Spinal cord (tissue), 10 donors: ENCODE results near the gene HIPK2. TPM values are rescaled to one million over a fixed set of nuclear protein-coding genes. Genes with fewer than 3 reads are reported as not detected.

Source experiments
- DNase-seq, 6 donors: peaks; one replicate each; pipeline versions ENCODE4 v3.0.0 to v3.0.0-alpha.2; 2013 to 2015; ENCODE audit warnings: low spot score in 6 of 6, low read depth in 4 of 6
- H3K27ac ChIP-seq: one replicate; pipeline ENCODE4 v1.5.1; 2013; ENCODE audit warnings: low read depth, low read length, control low read depth
- H3K27me3 ChIP-seq: one replicate; pipeline ENCODE4 v1.6.1; 2013; ENCODE audit warnings: low read length; ENCODE audit not compliant: control insufficient read depth, insufficient read depth
- H3K36me3 ChIP-seq: one replicate; pipeline ENCODE4 v1.6.1; 2013; ENCODE audit warnings: low read length; ENCODE audit not compliant: control insufficient read depth, insufficient read depth
- H3K4me1 ChIP-seq: one replicate; pipeline ENCODE4 v1.6.1; 2013; ENCODE audit warnings: low read length; ENCODE audit not compliant: control insufficient read depth, insufficient read depth
- H3K4me3 ChIP-seq: one replicate; pipeline ENCODE4 v1.5.1; 2013; ENCODE audit warnings: low read depth, low read length, control low read depth
- H3K9me3 ChIP-seq: one replicate; pipeline ENCODE4 v1.6.1; 2013; ENCODE audit warnings: low read length; ENCODE audit not compliant: control insufficient read depth, insufficient read depth
- WGBS: methylation state at CpG from one replicate; pipeline ENCODE4 v1.1.5; 2013; ENCODE audit warnings: missing lambda C conversion rate; ENCODE audit not compliant: insufficient coverage; 5-methylcytosine and 5-hydroxymethylcytosine counted together
- polyA plus RNA-seq, 2 donors: library from polyadenylated mRNA; unstranded; fragments of 120-200 nt; gene quantifications; one replicate each; pipeline ENCODE4 v1.2.1, GENCODE V29; 2013; ENCODE audit not compliant: insufficient read length in 2 of 2
- total RNA-seq, 2 donors: library from RNA; depleted of rRNA in 1 of 2; stranded (reverse); fragments of 120-200 nt in 1 of 2; fragments of >200 nt in 1 of 2; gene quantifications; one replicate each; pipeline versions ENCODE4 v1.2.3 to v1.2.4, GENCODE V29; 2013 to 2014
- donor health status: healthy.

Gene HIPK2
- total and polyA plus RNA-seq, 4 donors: 52.6 to 142 (median 68.6) TPM

GRCh38 chr7:139598642-139599041, 179.2 kb downstream of the HIPK2 start:
- no CpG with 5 or more reads among the region's 1 CpG for WGBS
- Histone ChIP-seq H3K27me3 (no peaks in the 10 kb centered on the region), H3K4me3 (no peak overlapping the region), H3K36me3 (peaks cover 55% of the 10 kb centered on the region), H3K27ac (no peak overlapping the region), H3K9me3 (no peaks in the 10 kb centered on the region), H3K4me1 (peaks cover 8% of the 10 kb centered on the region)
- DNase-seq: peak in 2 of 6 donors; percentile 46 to 55

DNA sequence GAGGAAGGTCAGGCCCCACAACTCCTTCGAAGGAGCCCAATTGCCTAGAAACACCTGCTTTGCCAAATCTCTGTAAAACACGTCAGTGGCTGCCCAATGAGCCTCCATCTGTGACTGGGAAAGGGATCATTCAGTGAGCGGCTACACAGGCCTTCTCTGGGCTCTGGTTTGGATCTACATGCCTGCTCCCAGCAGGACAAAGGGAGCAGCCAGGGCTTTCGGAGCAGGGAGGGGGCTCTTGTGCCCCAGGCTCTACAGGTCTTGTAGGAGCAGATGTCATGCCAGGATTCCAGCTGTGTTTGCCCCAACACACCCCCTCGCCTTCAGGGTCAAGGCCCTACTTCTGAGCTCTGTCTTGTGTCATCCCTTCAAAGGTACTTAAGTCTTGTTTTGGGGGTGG, 180.8 kb downstream of the HIPK2 start:
- Histone ChIP-seq H3K9me3 (no peaks in the 10 kb centered on the region), H3K4me3 (no peak overlapping the region), H3K36me3 (peaks cover 56% of the 10 kb centered on the region), H3K4me1 (peaks cover 8% of the 10 kb centered on the region), H3K27me3 (no peaks in the 10 kb centered on the region), H3K27ac (no peak overlapping the region)
- 88% methylated on average over 4 of the region's 5 CpGs for WGBS
- no peak for DNase-seq

GRCh38 chr7:139596626-139597025, 181.2 kb downstream of the HIPK2 start:
- Histone ChIP-seq H3K27me3 (no peaks in the 10 kb centered on the region), H3K4me1 (peaks cover 8% of the 10 kb centered on the region), H3K36me3 (peaks cover 52% of the 10 kb centered on the region), H3K9me3 (no peaks in the 10 kb centered on the region), H3K4me3 (no peak overlapping the region), H3K27ac (no peak overlapping the region)
- no peak for DNase-seq
- 95% methylated on average over 13 of the region's 17 CpGs for WGBS

GRCh38 chr7:139595806-139596205, 182.0 kb downstream of the HIPK2 start:
- no peaks in the 10 kb centered on the region for H3K9me3 ChIP-seq
- H3K4me1 ChIP-seq: peaks cover 8% of the 10 kb centered on the region
- H3K27ac ChIP-seq: no peak overlapping the region
- no peaks in the 10 kb centered on the region for H3K27me3 ChIP-seq
- no peak overlapping the region for H3K4me3 ChIP-seq
- peaks cover 50% of the 10 kb centered on the region for H3K36me3 ChIP-seq
- no peak for DNase-seq
- 84% methylated on average over 4 of the region's 5 CpGs for WGBS

DNA sequence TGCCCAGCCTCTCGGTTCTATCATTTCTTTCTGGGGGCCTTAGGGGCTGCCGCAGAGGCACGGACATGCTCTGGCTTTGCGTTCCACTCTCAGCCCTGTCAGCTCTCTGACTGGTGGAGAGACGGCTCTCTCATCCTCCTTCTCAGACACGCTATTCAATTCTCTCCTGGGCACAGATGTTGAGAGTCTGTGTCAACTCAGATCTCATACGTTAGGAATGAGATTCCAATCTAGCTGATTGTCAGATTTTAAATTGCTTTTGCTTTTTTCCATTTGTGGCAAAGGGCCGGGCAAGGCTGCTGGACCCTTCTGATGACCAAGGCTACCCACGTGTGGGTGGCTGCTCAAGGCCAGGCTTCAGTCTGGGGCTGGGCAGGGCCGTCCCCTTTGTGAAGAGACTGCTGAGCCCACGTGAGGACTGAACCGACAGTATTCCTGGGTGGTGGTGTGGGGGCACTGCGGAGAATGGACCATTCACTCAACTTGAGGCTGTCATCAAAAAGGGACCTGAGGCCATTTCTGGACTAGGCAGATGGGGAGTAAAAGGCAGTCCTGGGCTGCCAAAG, 182.8 kb downstream of the HIPK2 start:
- WGBS: 86% methylated on average over 12 of the region's 13 CpGs
- Histone ChIP-seq H3K4me1 (peaks cover 8% of the 10 kb centered on the region), H3K36me3 (peaks cover 42% of the 10 kb centered on the region), H3K27me3 (no peaks in the 10 kb centered on the region), H3K27ac (no peak overlapping the region), H3K9me3 (no peaks in the 10 kb centered on the region), H3K4me3 (no peak overlapping the region)
- no peak for DNase-seq

- Histone ChIP-seq H3K4me1 (peaks cover 8% of the 10 kb centered on the region), H3K36me3 (peaks cover 38% of the 10 kb centered on the region), H3K27me3 (no peaks in the 10 kb centered on the region), H3K4me3 (no peak overlapping the region), H3K27ac (no peak overlapping the region), H3K9me3 (no peaks in the 10 kb centered on the region)
- DNase-seq: peak in 1 of 6 donors; percentile 70
- 100% methylated on average over 1 of the region's 2 CpGs for WGBS
Observed at GRCh38 chr7:139594090-139594489, 183.7 kb downstream of the HIPK2 start.

GRCh38 chr7:139592801-139593461, 184.9 kb downstream of the HIPK2 start:
- Histone ChIP-seq H3K27me3 (no peaks in the 10 kb centered on the region), H3K36me3 (peaks cover 49% of the 10 kb centered on the region), H3K9me3 (no peaks in the 10 kb centered on the region), H3K4me3 (no peak overlapping the region), H3K4me1 (peaks cover 13% of the 10 kb centered on the region), H3K27ac (no peak overlapping the region)
- WGBS: 100% methylated on average over 2 of the region's 4 CpGs
- no peak for DNase-seq

GRCh38 chr7:139591550-139592195, 186.1 kb downstream of the HIPK2 start:
- no peak overlapping the region for H3K27ac ChIP-seq
- DNase-seq: no peak
- H3K36me3 ChIP-seq: peaks cover 55% of the 10 kb centered on the region
- WGBS: no CpG with 5 or more reads among the region's 3 CpGs
- peaks cover 13% of the 10 kb centered on the region for H3K4me1 ChIP-seq
- no peaks in the 10 kb centered on the region for H3K9me3 ChIP-seq
- no peaks in the 10 kb centered on the region for H3K27me3 ChIP-seq
- H3K4me3 ChIP-seq: no peak overlapping the region

- Histone ChIP-seq H3K4me1 (peaks cover 6% of the 10 kb centered on the region), H3K36me3 (peaks cover 50% of the 10 kb centered on the region), H3K4me3 (no peak overlapping the region), H3K9me3 (no peaks in the 10 kb centered on the region), H3K27ac (no peak overlapping the region), H3K27me3 (no peaks in the 10 kb centered on the region)
- no peak for DNase-seq
- no CpG with 5 or more reads among the region's 1 CpG for WGBS
Observed at GRCh38 chr7:139589474-139589873, 188.3 kb downstream of the HIPK2 start.

- Histone ChIP-seq H3K9me3 (no peaks in the 10 kb centered on the region), H3K27ac (no peak overlapping the region), H3K27me3 (no peaks in the 10 kb centered on the region), H3K4me1 (peaks cover 6% of the 10 kb centered on the region), H3K4me3 (no peak overlapping the region), H3K36me3 (peaks cover 53% of the 10 kb centered on the region)
- DNase-seq: no peak
- 76% methylated on average over 5 of the region's 7 CpGs for WGBS
Observed at GRCh38 chr7:139588632-139589031, 189.2 kb downstream of the HIPK2 start.
